Activated CD8-positive, alpha-beta memory T cell treated with anti-CD3 and anti-CD28 coated beads, Interleukin-2, amount 50 U/mL, for 48 hours (primary cell): ENCODE measurements around the gene PRR36.
"Not testable (repeated sequence)": the region's sequence is repeated elsewhere in the genome, so short reads cannot be mapped to it uniquely, and the experiment has no call there.

ENCODE experiments used
- DNase-seq: peaks from one replicate; pipeline ENCODE4 v3.0.0-alpha.2; 2020

The PRR36 gene

GRCh38 chr19:7897292-7897691 is 23.1 kb upstream of the PRR36 start:
- DNase-seq = no peak

DNA sequence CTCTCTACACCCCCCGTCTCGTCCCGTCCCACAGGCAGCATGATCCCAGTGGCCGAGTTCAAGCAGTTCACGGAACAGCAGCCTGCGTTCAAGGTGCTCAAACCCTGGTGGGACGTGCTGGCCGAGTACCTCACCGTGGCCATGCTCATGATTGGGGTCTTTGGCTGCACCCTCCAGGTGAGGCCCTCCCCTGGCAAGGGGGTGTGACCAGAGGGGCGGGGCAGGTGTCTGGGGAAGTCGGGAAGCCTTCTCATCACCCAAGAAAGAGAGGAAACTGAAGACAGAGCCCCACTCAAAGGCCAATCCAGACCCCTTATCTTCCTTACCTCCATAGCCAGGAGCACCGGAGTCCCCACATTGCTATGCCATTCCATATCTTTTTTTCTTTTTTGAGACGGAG is 21.4 kb upstream of the PRR36 start:
- DNase-seq = no peak

DNA sequence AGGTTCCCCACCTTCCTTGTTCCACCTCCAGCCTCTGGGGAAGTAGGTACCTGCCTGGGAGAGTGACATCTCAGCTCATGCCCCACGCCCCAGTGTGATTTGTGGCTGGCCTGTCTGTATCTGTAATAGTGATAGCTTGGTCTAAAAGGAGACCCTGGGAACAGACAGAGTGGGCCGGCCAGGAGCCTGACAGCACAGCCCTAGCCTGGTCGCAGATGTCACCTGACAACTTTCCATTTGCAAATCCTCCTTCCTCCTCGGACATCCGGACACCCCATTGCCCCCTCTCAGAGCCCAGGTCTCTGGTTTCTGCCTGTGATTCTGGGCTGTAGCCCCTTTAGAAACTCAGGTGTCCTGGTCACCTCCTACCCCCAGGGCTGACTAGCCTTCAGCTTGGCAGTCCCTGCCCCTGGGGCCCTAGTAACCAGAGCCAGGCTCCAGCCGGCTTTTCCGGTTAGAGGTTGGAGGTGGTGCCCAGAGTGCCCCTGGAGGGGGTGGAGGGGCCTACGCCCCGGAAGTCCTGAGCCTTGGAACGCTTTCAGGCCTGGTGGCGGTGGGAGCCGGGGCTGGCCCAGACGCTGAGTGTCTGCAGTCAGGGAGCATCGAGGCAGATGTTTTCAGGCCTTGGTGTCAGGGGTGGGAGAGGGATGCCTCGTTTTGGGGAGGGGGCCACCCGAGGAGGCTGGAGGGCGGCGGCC is 20.6 kb upstream of the PRR36 start:
- DNase-seq = no peak

DNA sequence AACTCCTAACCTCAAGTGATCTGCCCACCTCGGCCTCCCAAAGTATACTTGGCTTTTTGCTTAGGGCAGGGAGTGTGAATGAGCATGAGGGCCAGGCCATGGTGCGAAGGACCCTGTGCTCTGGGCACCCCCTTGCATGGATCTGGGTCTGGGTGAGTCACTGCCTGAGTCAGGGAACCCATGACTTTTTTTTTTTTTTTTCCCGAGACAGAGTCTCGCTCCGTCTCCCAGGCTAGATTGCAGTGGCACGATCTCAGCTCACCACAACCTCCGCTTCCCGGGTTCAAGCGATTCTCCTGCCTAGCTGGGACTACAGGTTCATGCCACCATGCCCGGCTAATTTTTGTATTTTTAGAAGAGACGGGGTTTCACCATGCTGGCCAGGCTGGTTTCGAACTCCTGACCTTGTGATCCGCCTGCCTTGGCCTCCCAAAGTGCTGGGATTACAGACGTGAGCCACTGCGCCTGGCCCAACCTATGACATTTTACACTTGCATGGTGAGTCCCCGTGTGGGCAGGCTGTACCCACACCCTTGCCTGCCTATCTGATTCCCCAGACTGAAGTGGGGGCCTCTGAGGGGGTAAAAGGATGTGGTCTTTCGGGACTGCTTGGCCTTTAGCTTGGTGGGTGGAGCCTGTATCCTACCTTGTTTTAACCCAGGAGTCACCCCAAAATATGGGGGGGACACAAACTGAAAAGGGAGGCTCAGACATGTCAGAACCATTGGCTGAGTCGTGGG is 19.3 kb upstream of the PRR36 start:
- not testable (repeated sequence) for DNase-seq

DNA sequence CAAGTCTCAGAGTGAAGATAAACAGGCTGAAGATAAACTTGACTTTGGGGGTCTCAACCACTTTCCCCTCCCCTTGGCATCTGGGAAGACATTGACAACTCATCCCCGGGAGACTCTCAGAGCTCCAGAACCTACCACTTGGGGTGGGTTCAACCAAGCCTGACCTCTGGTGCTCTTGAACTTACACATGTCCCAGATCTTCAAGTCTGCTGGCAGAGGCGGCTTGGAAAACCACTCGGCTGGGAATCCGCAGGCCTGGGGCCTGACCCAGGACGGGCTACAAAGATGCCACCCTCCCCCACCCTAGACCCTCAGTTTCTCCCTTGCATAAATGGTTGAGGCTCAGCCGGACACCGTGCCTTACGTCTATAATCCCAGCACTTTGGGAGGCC is 14.6 kb upstream of the PRR36 start:
- no peak for DNase-seq

DNA sequence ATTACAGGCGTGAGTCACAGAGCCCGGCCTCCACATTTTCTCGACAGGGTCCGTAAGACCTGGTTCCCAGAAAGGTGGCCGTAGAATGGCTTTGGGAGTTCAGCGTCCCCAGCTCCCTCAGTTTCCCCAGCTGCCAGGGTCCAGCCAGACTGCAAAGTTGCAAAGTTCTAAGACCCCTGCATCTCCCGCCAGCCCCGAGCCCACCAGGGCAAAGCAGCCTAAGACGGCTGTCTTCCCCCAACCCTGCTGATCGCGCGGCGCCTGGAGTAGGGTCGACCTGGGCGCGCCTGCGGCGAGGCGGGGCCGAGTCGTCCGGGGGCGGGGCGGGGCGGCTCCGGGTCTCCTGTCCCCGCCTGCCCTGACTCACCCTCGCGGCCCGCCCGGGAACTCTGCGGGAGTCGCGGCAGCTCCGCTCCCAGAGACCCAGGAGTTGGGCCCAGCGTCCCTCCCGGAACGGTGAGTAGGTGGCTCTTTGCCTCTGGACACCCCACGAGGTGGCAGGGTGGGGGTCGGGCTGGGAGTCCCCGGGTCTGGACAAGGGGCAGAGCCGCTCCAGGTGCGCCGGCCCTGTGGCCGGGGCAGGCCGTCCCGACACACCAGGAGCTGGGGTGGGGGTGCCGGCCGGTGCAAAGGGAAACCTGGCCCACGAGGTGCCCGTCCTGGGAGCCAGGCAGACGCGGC is 14.1 kb upstream of the PRR36 start, which contains the start of gene LRRC8E:
LRRC8E (plus strand) TSS at position 366 of the 681 bp plus-strand sequence. CDS start 7,094 bp downstream, outside the sequence.
- peak; percentile 80 for DNase-seq

- no peak for DNase-seq
Measured at GRCh38 chr19:7887408-7888144, 13.4 kb upstream of the PRR36 start.

GRCh38 chr19:7885818-7886217 is 11.6 kb upstream of the PRR36 start:
- DNase-seq = no peak

GRCh38 chr19:7883796-7884570 is 9.8 kb upstream of the PRR36 start:
- no peak for DNase-seq

- no peak for DNase-seq
Measured at GRCh38 chr19:7883105-7883504, 8.9 kb upstream of the PRR36 start.

- no peak for DNase-seq
Measured at GRCh38 chr19:7881910-7882309, 7.7 kb upstream of the PRR36 start.

DNA sequence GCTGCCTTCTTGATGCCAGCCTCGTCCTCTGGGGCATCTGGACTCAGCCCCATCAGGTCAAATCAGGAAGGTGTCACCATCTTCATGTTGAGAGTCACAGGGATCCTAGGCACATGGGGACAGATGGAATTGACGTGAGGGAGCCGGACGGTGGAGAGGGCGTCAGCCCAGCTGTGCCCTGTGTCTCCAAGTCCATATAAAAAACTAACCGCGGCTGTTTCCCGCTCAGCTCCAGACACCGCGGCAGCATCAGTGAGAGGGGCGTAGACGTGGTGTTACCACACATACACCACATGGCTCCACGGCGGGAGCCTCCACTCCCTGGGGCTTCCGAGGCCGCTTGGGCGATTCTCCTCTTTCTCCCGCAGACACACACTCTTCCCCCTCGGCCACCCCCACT is 5.6 kb upstream of the PRR36 start:
- no peak for DNase-seq

GRCh38 chr19:7879111-7879807 is 5.1 kb upstream of the PRR36 start:
- DNase-seq = no peak

DNA sequence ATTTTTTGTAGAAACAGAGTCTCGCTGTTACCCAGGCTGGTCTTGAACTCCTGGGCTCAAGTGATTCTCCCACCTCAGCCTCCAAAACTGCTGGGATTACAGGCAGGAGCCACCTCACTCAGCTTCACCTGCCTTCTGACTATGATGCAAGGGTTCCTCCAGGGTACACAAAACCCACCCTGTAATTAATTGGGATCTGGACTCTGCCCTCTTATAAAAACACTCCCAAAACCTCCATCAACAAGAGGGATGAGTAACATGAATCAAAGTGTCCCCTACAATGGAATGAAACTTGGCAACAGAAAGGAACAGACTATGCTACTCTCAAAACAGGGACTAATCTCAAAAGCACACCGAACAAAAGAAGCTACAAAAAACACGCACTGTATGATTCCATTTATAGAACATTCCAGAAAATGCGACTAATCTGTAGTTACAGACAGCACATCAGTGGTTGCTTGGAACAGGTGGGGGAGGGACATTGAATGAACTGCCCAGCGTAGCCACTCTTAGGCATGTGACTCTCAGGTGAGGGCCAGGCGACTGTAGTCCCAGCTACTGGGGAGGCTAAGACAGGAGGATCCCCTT is 3.2 kb upstream of the PRR36 start:
- DNase-seq = no peak

GRCh38 chr19:7874897-7875273 is 695 bp upstream of the PRR36 start:
- no peak for DNase-seq

- DNase-seq = no peak
Measured at GRCh38 chr19:7873304-7874075, 700 bp downstream of the PRR36 start.

DNA sequence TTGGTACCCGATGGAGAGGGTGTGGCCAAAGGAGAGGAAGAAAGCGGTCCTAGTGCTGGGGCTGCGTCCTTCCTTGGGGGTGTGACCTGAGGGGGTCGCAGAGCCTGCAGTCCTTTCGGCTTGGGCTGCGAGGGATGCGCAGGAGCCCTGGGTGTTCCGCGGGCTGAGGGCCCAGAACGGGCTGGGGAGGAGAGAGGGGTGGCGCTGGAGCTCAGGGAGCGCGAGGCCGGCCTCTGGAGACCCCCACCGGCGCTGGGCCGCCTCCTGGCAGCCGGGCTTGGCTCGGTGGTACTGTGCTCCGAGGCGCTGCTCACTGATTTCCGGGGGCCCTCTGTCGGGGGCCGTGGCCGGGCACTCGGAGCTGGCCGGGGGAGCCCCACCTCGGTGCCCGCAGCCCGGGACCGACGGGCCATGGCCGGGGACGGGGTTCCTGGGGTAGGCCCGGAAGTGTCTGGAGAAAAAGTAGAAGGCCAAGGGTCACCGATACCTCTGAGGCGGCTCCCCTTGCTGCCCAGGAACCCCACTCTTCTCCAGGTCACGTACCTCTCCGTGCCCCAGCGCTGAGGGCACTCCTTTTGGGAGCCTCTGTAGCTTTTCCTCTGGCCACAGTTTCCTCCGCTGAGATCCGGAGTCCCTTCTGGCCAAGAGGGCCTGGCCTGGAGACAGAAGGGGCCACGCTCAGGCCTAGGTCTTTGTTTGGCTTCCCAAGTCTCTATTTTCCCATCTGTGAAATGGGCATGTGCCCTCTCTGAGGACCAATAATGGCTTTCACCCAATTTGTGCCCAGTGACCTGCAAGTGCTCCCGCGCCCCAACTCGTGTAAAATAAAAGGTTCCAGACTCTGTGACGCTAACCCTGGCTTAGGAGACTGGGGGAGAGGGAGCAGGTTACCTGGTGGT is 1.6 kb downstream of the PRR36 start:
- no peak for DNase-seq

DNA sequence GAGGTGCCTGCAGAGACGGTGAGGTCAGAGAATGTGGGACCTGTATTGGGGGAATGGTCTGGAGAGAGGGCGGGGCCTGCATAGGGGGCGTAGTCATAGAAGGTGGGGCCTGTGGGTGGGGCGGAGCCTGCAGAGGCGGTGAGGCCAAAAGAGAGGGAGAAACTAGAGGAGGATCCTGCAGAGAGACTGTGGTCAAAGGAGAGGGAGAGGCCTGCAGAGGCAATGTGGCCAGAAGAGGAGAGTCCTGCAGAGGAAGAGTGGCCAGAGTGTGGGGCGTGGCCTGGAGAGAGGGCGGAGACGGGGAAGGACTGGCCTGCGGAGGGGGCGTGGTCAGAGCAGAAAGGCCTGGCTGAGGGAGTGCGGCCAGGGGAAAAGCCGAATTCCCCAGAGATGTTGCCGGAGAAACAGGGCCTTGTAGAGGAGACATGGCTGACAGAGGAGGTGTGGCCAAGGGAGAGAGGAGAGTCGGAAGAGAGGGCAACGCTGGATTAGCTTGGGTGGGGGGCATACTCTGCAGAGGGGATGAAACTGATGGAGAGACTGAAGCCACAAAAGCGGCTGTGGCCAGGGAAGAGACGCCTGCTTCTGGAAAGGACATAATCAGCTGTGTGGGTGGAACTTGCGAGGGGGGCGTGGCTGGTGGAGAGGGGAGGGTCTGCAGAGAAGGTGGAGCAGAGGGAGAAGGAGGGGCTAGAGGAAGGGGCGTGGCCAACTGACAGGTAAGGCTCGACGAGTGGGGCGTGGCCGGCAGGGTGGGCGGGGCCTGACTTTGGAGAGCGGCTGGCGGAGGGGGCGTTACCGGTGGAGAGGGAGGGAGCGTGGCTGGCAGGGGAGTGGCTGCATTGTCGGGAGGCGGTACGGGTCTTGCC is 2.5 kb downstream of the PRR36 start:
- peak; percentile 93 for DNase-seq
